Measurements from ENCODE around the gene SH2D3A. TPM values are rescaled to one million over a fixed set of nuclear protein-coding genes. Genes with fewer than 3 reads are reported as not detected.
"Not testable (repeated sequence)": the region's sequence is repeated elsewhere in the genome, so short reads cannot be mapped to it uniquely, and the experiment has no call there.

SH2D3A gene
- total RNA-seq, 2 experiments from 2014 or later = 13.8 to 22.3 TPM

GRCh38 chr19:6800991-6801484 is 33.8 kb upstream of the SH2D3A start:
- peak; percentile 17 for ATAC-seq
- no peaks in the 10 kb centered on the region for H3K27me3 Mint-ChIP-seq
- CTCF ChIA-PET = interaction anchor here (0.7 to 5.5 kb wide), 12 partner anchors 13 to 249 kb away, joined by 3 to 46 read pairs (median 4); partner anchors contain the start of genes GPR108 and VAV1

GRCh38 chr19:6800160-6800790 is 33.0 kb upstream of the SH2D3A start:
- not testable (repeated sequence) for H3K27me3 Mint-ChIP-seq; ATAC-seq; H3K9me3 Mint-ChIP-seq (ENCODE audit: low read depth)
- Mint-ChIP-seq H3K4me3 (peak overlapping the region; percentile 78), H3K27ac (peak overlapping the region; percentile 93), H3K4me1 (peaks cover 56% of the 10 kb centered on the region), H3K36me3 (peaks cover 30% of the 10 kb centered on the region)
- peak; percentile 59 for DNase-seq
- CTCF ChIA-PET = interaction anchor here (0.6 to 5.5 kb wide), 11 partner anchors 13 to 301 kb away, joined by 3 to 46 read pairs (median 5); partner anchors contain the start of gene VAV1

More at GRCh38 chr19:6800991-6801484, 33.8 kb upstream of the SH2D3A start:
- Mint-ChIP-seq H3K36me3 (peaks cover 27% of the 10 kb centered on the region), H3K4me1 (peaks cover 54% of the 10 kb centered on the region), H3K4me3 (peak overlapping the region; percentile 78), H3K27ac (peak overlapping the region; percentile 93), H3K9me3 (ENCODE audit: low read depth) (no peaks in the 10 kb centered on the region)
- peak; percentile 44 for DNase-seq

- CTCF ChIA-PET = interaction anchor here (0.6 to 1.2 kb wide), 2 partner anchors 8 to 27 kb away, joined by 3 to 4 read pairs; no protein-coding TSS in a partner anchor
- Mint-ChIP-seq H3K4me3 (no peak overlapping the region), H3K9me3 (ENCODE audit: low read depth) (no peaks in the 10 kb centered on the region), H3K4me1 (peaks cover 60% of the 10 kb centered on the region), H3K36me3 (peaks cover 47% of the 10 kb centered on the region), H3K27ac (no peak overlapping the region), H3K27me3 (no peaks in the 10 kb centered on the region)
- no peak for ATAC-seq
- no peak for DNase-seq
Observed at GRCh38 chr19:6797646-6798045, 30.4 kb upstream of the SH2D3A start.

- Mint-ChIP-seq H3K27ac (peak overlapping the region; percentile 57), H3K4me3 (no peak overlapping the region), H3K27me3 (no peaks in the 10 kb centered on the region), H3K9me3 (ENCODE audit: low read depth) (no peaks in the 10 kb centered on the region), H3K4me1 (peaks cover 62% of the 10 kb centered on the region), H3K36me3 (peaks cover 60% of the 10 kb centered on the region)
- ATAC-seq = no peak
- CTCF ChIA-PET = interaction anchor here (1.3 kb wide), 1 partner anchor 55 kb away, joined by 4 read pairs; no protein-coding TSS in a partner anchor
- DNase-seq = no peak
Observed at GRCh38 chr19:6796278-6796677, 29.0 kb upstream of the SH2D3A start.

- Mint-ChIP-seq H3K27me3 (no peaks in the 10 kb centered on the region), H3K4me3 (no peak overlapping the region), H3K9me3 (ENCODE audit: low read depth) (no peaks in the 10 kb centered on the region), H3K4me1 (peaks cover 58% of the 10 kb centered on the region), H3K27ac (no peak overlapping the region), H3K36me3 (peaks cover 64% of the 10 kb centered on the region)
- no peak for ATAC-seq
- DNase-seq = no peak
- CTCF ChIA-PET = interaction anchor here (1.3 kb wide), 1 partner anchor 56 kb away, joined by 4 read pairs; no protein-coding TSS in a partner anchor
Observed at GRCh38 chr19:6794686-6795431, 27.6 kb upstream of the SH2D3A start.

- H3K27ac Mint-ChIP-seq = peak overlapping the region; percentile 44
- H3K4me3 Mint-ChIP-seq = no peak overlapping the region
- no peaks in the 10 kb centered on the region for H3K9me3 Mint-ChIP-seq (ENCODE audit: low read depth)
- H3K27me3 Mint-ChIP-seq = no peaks in the 10 kb centered on the region
- H3K36me3 Mint-ChIP-seq = peaks cover 65% of the 10 kb centered on the region
- peaks cover 50% of the 10 kb centered on the region for H3K4me1 Mint-ChIP-seq
- no peak for ATAC-seq
- CTCF ChIA-PET = no interaction called here
- no peak for DNase-seq
Observed at GRCh38 chr19:6793973-6794372, 26.7 kb upstream of the SH2D3A start.

GRCh38 chr19:6793411-6793810 is 26.2 kb upstream of the SH2D3A start:
- Mint-ChIP-seq H3K27me3 (no peaks in the 10 kb centered on the region), H3K36me3 (peaks cover 66% of the 10 kb centered on the region), H3K4me1 (peaks cover 51% of the 10 kb centered on the region), H3K4me3 (no peak overlapping the region), H3K27ac (no peak overlapping the region), H3K9me3 (ENCODE audit: low read depth) (no peaks in the 10 kb centered on the region)
- DNase-seq = no peak
- no peak for ATAC-seq
- CTCF ChIA-PET = interaction anchor here (1.2 kb wide), 1 partner anchor 21 kb away, joined by 3 read pairs; the partner anchor contains the start of gene VAV1

GRCh38 chr19:6791237-6791636 is 24.0 kb upstream of the SH2D3A start:
- peaks cover 44% of the 10 kb centered on the region for H3K4me1 Mint-ChIP-seq
- no peak overlapping the region for H3K4me3 Mint-ChIP-seq

GRCh38 chr19:6790194-6791128 is 23.2 kb upstream of the SH2D3A start:
- Mint-ChIP-seq H3K36me3 (peaks cover 70% of the 10 kb centered on the region), H3K4me1 (peaks cover 43% of the 10 kb centered on the region)

More at GRCh38 chr19:6791237-6791636, 24.0 kb upstream of the SH2D3A start:
- H3K27me3 Mint-ChIP-seq = no peaks in the 10 kb centered on the region
- H3K36me3 Mint-ChIP-seq = peaks cover 71% of the 10 kb centered on the region
- DNase-seq (no peak), ATAC-seq (no peak)
- CTCF ChIA-PET = interaction anchor here (1.1 kb wide), 2 partner anchors 11 to 54 kb away, joined by 3 to 4 read pairs; partner anchors contain the start of gene GPR108
- H3K9me3 Mint-ChIP-seq (ENCODE audit: low read depth) = no peaks in the 10 kb centered on the region
- H3K27ac Mint-ChIP-seq = no peak overlapping the region

GRCh38 chr19:6788896-6789295 is 21.7 kb upstream of the SH2D3A start:
- no peak for DNase-seq
- ATAC-seq = no peak
- no peaks in the 10 kb centered on the region for H3K27me3 Mint-ChIP-seq
- no peak overlapping the region for H3K4me3 Mint-ChIP-seq
- CTCF ChIA-PET = no interaction called here
- H3K36me3 Mint-ChIP-seq = peaks cover 68% of the 10 kb centered on the region
- peaks cover 41% of the 10 kb centered on the region for H3K4me1 Mint-ChIP-seq
- no peaks in the 10 kb centered on the region for H3K9me3 Mint-ChIP-seq (ENCODE audit: low read depth)
- H3K27ac Mint-ChIP-seq = no peak overlapping the region

More at GRCh38 chr19:6790194-6791128, 23.2 kb upstream of the SH2D3A start:
- Mint-ChIP-seq H3K4me3 (no peak overlapping the region), H3K27me3 (no peaks in the 10 kb centered on the region), H3K27ac (no peak overlapping the region), H3K9me3 (ENCODE audit: low read depth) (no peaks in the 10 kb centered on the region)
- CTCF ChIA-PET = interaction anchor here (1.1 kb wide), 1 partner anchor 53 kb away, joined by 4 read pairs; the partner anchor contains the start of gene GPR108
- DNase-seq (no peak), ATAC-seq (no peak)

- CTCF ChIA-PET = interaction anchor here (1.1 kb wide), 1 partner anchor 13 kb away, joined by 3 read pairs; no protein-coding TSS in a partner anchor
- no peak for DNase-seq
- ATAC-seq = no peak
- H3K36me3 Mint-ChIP-seq = peaks cover 56% of the 10 kb centered on the region
- H3K9me3 Mint-ChIP-seq (ENCODE audit: low read depth) = no peaks in the 10 kb centered on the region
- peaks cover 32% of the 10 kb centered on the region for H3K4me1 Mint-ChIP-seq
- no peaks in the 10 kb centered on the region for H3K27me3 Mint-ChIP-seq
- H3K27ac Mint-ChIP-seq = no peak overlapping the region
- no peak overlapping the region for H3K4me3 Mint-ChIP-seq
Observed at GRCh38 chr19:6787393-6787792, 20.2 kb upstream of the SH2D3A start.

- no peak overlapping the region for H3K27ac Mint-ChIP-seq
- CTCF ChIA-PET = interaction anchor here (1.3 to 2.7 kb wide), 3 partner anchors 10 to 186 kb away, joined by 3 to 10 read pairs (median 8); no protein-coding TSS in a partner anchor
Observed at GRCh38 chr19:6779206-6779605, 12.0 kb upstream of the SH2D3A start.

More at GRCh38 chr19:6779206-6779605, 12.0 kb upstream of the SH2D3A start:
- DNase-seq (no peak), ATAC-seq (no peak)
- peaks cover 43% of the 10 kb centered on the region for H3K36me3 Mint-ChIP-seq
- H3K4me1 Mint-ChIP-seq = peaks cover 52% of the 10 kb centered on the region
- H3K27me3 Mint-ChIP-seq = no peaks in the 10 kb centered on the region
- H3K4me3 Mint-ChIP-seq = no peak overlapping the region
- peaks cover 7% of the 10 kb centered on the region for H3K9me3 Mint-ChIP-seq (ENCODE audit: low read depth)

Measured in activated CD8-positive, alpha-beta memory T cell treated with anti-CD3 and anti-CD28 coated beads, Interleukin-2, amount 10 ng/mL, durations not matched to agents 7 days and 5 days (primary cell).